Endothelial cell of umbilical vein (primary cell): ENCODE measurements around the gene NDUFB5.
A peak's percentile ranks its signal among the peaks of the same experiment; 100 is the strongest.

Source experiments
- CTCF ChIP-seq, 2 donors: IDR thresholded peaks; 1 replicate in 1 of 2; 2 replicates in 1 of 2; pipeline ENCODE4 v1.5.1; 2011; ENCODE audit warnings: low read length in 2 of 2, mild to moderate bottlenecking in 2 of 2, moderate library complexity in 2 of 2, control low read depth in 1 of 2, inconsistent platforms in 1 of 2, low read depth in 1 of 2; ENCODE audit not compliant: insufficient read depth in 1 of 2; ENCODE audit errors: extremely low read depth in 1 of 2
- EZH2 ChIP-seq: IDR thresholded peaks from 2 replicates; pipeline ENCODE4 v1.6.1; 2012; ENCODE audit warnings: borderline replicate concordance, low read depth, mild to moderate bottlenecking, moderate library complexity, low read length, inconsistent platforms; ENCODE audit not compliant: severe bottlenecking
- FOS ChIP-seq: IDR thresholded peaks from 2 replicates; pipeline ENCODE4 v1.6.1; 2011; ENCODE audit warnings: mild to moderate bottlenecking, low read length, moderate library complexity, borderline replicate concordance; ENCODE audit not compliant: insufficient read depth
- GATA2 ChIP-seq: IDR thresholded peaks from 2 replicates; pipeline ENCODE4 v1.7.0; 2011; ENCODE audit warnings: low read depth, mild to moderate bottlenecking, moderate library complexity, mixed read lengths, low read length; ENCODE audit not compliant: insufficient read length, insufficient read depth
- JUN ChIP-seq: IDR thresholded peaks from 2 replicates; pipeline ENCODE4 v1.6.1; 2011; ENCODE audit warnings: borderline replicate concordance, low read depth; ENCODE audit not compliant: insufficient read length, insufficient read depth
- MAX ChIP-seq: IDR thresholded peaks from 2 replicates; pipeline ENCODE4 v1.6.1; 2011; ENCODE audit not compliant: insufficient read depth, insufficient read length
- MYC ChIP-seq: IDR thresholded peaks from one replicate; pipeline ENCODE4 v1.6.1; 2011; ENCODE audit warnings: mild to moderate bottlenecking, low read depth, low read length
- POLR2A ChIP-seq: IDR thresholded peaks from 2 replicates; pipeline ENCODE4 v1.6.1; 2012; ENCODE audit warnings: low read depth, mild to moderate bottlenecking, control low read depth, low read length
- POLR2AphosphoS5 ChIP-seq: IDR thresholded peaks from 2 replicates; pipeline ENCODE4 v1.6.1; 2012; ENCODE audit warnings: low read depth, mild to moderate bottlenecking, control low read depth, low read length, moderate library complexity; ENCODE audit not compliant: insufficient read depth

DNA sequence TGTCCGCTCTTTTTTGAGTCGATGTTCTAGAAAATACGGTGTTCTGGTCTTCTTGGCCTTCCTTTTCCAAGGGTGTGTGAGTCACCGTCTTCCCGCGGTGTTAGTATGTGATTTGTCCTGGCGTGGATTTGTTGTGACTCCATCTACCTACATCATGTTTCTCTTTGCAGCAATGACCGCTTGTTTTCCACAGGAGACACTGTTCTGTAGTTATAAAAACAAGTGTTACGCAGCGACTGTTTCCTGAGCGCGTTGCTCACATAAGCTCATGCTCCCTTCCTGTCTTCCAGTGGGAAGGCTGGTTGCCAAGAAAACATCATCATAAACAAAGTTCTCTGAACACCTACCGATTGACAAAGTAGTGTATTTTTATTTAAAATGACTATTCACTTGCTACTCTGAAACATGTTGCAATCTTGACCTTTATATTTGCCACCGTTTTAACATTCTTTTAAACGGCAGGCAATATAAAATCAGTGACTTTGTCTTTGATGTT is 67.2 kb downstream of the NDUFB5 start:
- TF ChIP-seq POLR2AphosphoS5 (peak; percentile 50), CTCF (IDR thresholded peaks at IDR 0.05; ENCODE audit: extremely low read depth in 1 of 2, insufficient read depth in 1 of 2, low read depth in 1 of 2, low read length in 2 of 2) (no peak), POLR2A (no peak), GATA2 (no peak), EZH2 (no peak), MYC (peak; percentile 58), FOS (peak; percentile 81), JUN (peak; percentile 98), MAX (peak; percentile 43)
